GM12878 (cell line): ENCODE data around the gene FOXL1. TPM values are rescaled to one million over a fixed set of nuclear protein-coding genes. Genes with fewer than 3 reads are reported as not detected.

Source experiments
- ATAC-seq: fragments of 200-7000 bp; cut with Tn5 transposase; 3 replicates; pipeline ENCODE4 v1.9.1; 2020; ENCODE audit warnings: mild to moderate bottlenecking, moderate library complexity
- Bru-seq: library from RNA; stranded (reverse); fragments of 400-500 nt; gene quantifications from one replicate; lab custom pipeline; 2021; lab: Mats Ljungman, UMichigan
- BruChase-seq, 2 experiments: library from RNA; stranded (reverse); fragments of 400-500 nt; gene quantifications; one replicate each; lab custom pipeline; 2021; lab: Mats Ljungman, UMichigan
- BruUV-seq: library from RNA; stranded (reverse); fragments of 400-500 nt; replicated peaks from 2 replicates; lab custom pipeline; 2021; lab: Mats Ljungman, UMichigan
- CTCF ChIA-PET: fragments of 300-600 bp; sonication (Branson Sonifier 250); formaldehyde crosslinking; extraction: SDS; loops from one replicate; lab custom pipeline; 2021; ENCODE audit warnings: inconsistent platforms; lab: Yijun Ruan, JAX
- POLR2A ChIA-PET: fragments of 350-600 bp; formaldehyde crosslinking; extraction: SDS; loops from one replicate; lab custom pipeline; 2021; ENCODE audit warnings: inconsistent platforms; lab: Charles Lee
- RAD21 ChIA-PET: fragments of 300-600 bp; sonication (Branson Sonifier 250); formaldehyde crosslinking; loops from one replicate; lab custom pipeline; 2023; ENCODE audit warnings: antibody characterized with exemption; ENCODE audit not compliant: unreplicated experiment; lab: Charles Lee
- SMC1A ChIA-PET: fragments of 300-600 bp; sonication (Branson Sonifier 250); formaldehyde crosslinking; loops from one replicate; lab custom pipeline; 2023; ENCODE audit not compliant: unreplicated experiment, uncharacterized antibody; lab: Charles Lee
- DNase-seq: peaks from one replicate; pipeline ENCODE4 v3.0.0-alpha.2; 2011; ENCODE audit warnings: low read depth, low spot score
- FAIRE-seq: peaks from 3 replicates; lab custom pipeline; 2011; peaks lifted over from hg19 to GRCh38; lab: Jason Lieb, UNC
- H2AFZ ChIP-seq: 2 replicates; pipeline ENCODE4 v1.6.0; 2011; ENCODE audit warnings: low read depth, low read length, control low read depth; ENCODE audit not compliant: control insufficient read depth
- H3K27ac ChIP-seq: 2 replicates; pipeline ENCODE4 v1.5.1; 2011; ENCODE audit warnings: control low read depth; ENCODE audit not compliant: control insufficient read depth, insufficient read depth
- H3K27me3 ChIP-seq, 2 experiments: replicated peaks in 1 of 2; 2 replicates each; pipeline versions ENCODE4 v1.6.0 to v1.6.1; 2011; ENCODE audit warnings: low read length in 1 of 2; ENCODE audit not compliant: control insufficient read depth in 2 of 2, insufficient read depth in 2 of 2
- H3K36me3 ChIP-seq, 2 experiments: 2 replicates each; pipeline ENCODE4 v1.5.1; 2011; ENCODE audit warnings: low read length in 1 of 2; ENCODE audit not compliant: control insufficient read depth in 2 of 2, insufficient read depth in 2 of 2
- H3K4me1 ChIP-seq: 2 replicates; pipeline ENCODE4 v1.6.1; 2011; ENCODE audit warnings: mild to moderate bottlenecking, low read length, moderate library complexity, mixed read lengths; ENCODE audit not compliant: control insufficient read depth, insufficient read depth
- H3K4me2 ChIP-seq: 2 replicates; pipeline ENCODE4 v1.6.0; 2011; ENCODE audit warnings: control low read depth; ENCODE audit not compliant: control insufficient read depth, insufficient read depth
- H3K4me3 ChIP-seq: fragments of 200-600 bp; sonication (generic); 2 replicates; pipeline ENCODE4 v1.5.1; 2016
- H3K79me2 ChIP-seq: 2 replicates; pipeline ENCODE4 v1.6.0; 2011; ENCODE audit warnings: low read length; ENCODE audit not compliant: control insufficient read depth, insufficient read depth
- H3K9ac ChIP-seq: 2 replicates; pipeline ENCODE4 v1.8.0; 2011; ENCODE audit warnings: low read length, control low read depth, mixed read lengths; ENCODE audit not compliant: control insufficient read depth, insufficient read depth
- H3K9me3 ChIP-seq: replicated peaks from 3 replicates; pipeline ENCODE4 v1.5.1; 2011; ENCODE audit warnings: mild to moderate bottlenecking, low read length; ENCODE audit not compliant: control insufficient read depth, insufficient read depth
- H4K20me1 ChIP-seq: 2 replicates; pipeline ENCODE4 v1.6.0; 2011; ENCODE audit not compliant: control insufficient read depth, insufficient read depth
- CEBPB ChIP-seq, 2 experiments: fragments of 150-350 bp in 1 of 2; IDR thresholded peaks; 2 replicates each; pipeline ENCODE4 v1.6.1; 2012 to 2014; ENCODE audit warnings: low read depth in 2 of 2, low read length in 2 of 2, borderline replicate concordance in 1 of 2, inconsistent platforms in 1 of 2
- EP300 ChIP-seq, 2 experiments: fragments of 150-350 bp in 1 of 2; IDR thresholded peaks; 2 replicates each; pipeline ENCODE4 v1.6.1; 2011 to 2012; ENCODE audit warnings: low read depth in 2 of 2, low read length in 2 of 2, borderline replicate concordance in 1 of 2, improper control_type of control experiment in 1 of 2, inconsistent platforms in 1 of 2; ENCODE audit not compliant: control insufficient read depth in 1 of 2
- GATAD2B ChIP-seq: fragments of 450-650 bp; conservative IDR thresholded peaks from 2 replicates; pipeline ENCODE4 v1.6.1; 2017; ENCODE audit warnings: low read depth, mild to moderate bottlenecking, moderate library complexity
- MAX ChIP-seq: IDR thresholded peaks from 2 replicates; pipeline ENCODE4 v1.6.1; 2012; ENCODE audit warnings: low read depth, low read length, improper control_type of control experiment
- MTA2 ChIP-seq: fragments of 450-650 bp; IDR thresholded peaks from 2 replicates; pipeline ENCODE4 v1.6.1; 2016; ENCODE audit warnings: low read depth, mild to moderate bottlenecking, moderate library complexity
- MYB ChIP-seq: fragments of 150-350 bp; IDR thresholded peaks from 2 replicates; pipeline ENCODE4 v1.6.1; 2014; ENCODE audit warnings: mild to moderate bottlenecking, low read depth, low read length, borderline replicate concordance
- NR2C1 ChIP-seq: fragments of 450-650 bp; IDR thresholded peaks from 2 replicates; pipeline ENCODE4 v1.6.1; 2017; ENCODE audit warnings: antibody characterized with exemption, mild to moderate bottlenecking, moderate library complexity
- NRF1 ChIP-seq: conservative IDR thresholded peaks from 2 replicates; pipeline ENCODE4 v1.6.1; 2011; ENCODE audit warnings: mild to moderate bottlenecking, low read depth, low read length, improper control_type of control experiment
- POLR2AphosphoS5 ChIP-seq: IDR thresholded peaks from 2 replicates; pipeline ENCODE4 v1.6.1; 2011; ENCODE audit warnings: mild to moderate bottlenecking, low read length, inconsistent platforms
- SPI1 ChIP-seq: IDR thresholded peaks from 2 replicates; pipeline ENCODE4 v1.6.1; 2011; ENCODE audit warnings: low read depth, mild to moderate bottlenecking, low read length, moderate library complexity, borderline replicate concordance; ENCODE audit not compliant: insufficient read depth
- SREBF2 ChIP-seq: IDR thresholded peaks from 2 replicates; pipeline ENCODE4 v1.6.1; 2012; ENCODE audit warnings: mild to moderate bottlenecking, low read length
- TCF3 ChIP-seq: IDR thresholded peaks from 2 replicates; pipeline ENCODE4 v1.6.1; 2012; ENCODE audit warnings: low read depth, mild to moderate bottlenecking, low read length, borderline replicate concordance; ENCODE audit not compliant: insufficient read depth
- ZNF207 ChIP-seq: fragments of 450-650 bp; IDR thresholded peaks from 2 replicates; pipeline ENCODE4 v1.6.1; 2014; ENCODE audit warnings: antibody characterized with exemption, mild to moderate bottlenecking, borderline replicate concordance
- ZZZ3 ChIP-seq: IDR thresholded peaks from 2 replicates; pipeline ENCODE4 v1.6.1; 2011; ENCODE audit warnings: low read depth; ENCODE audit not compliant: control insufficient read depth, insufficient read length
- WGBS: methylation state at CpG from one replicate; pipeline ENCODE4 v1.1.6; 2016; ENCODE audit warnings: low lambda C conversion rate; ENCODE audit not compliant: insufficient replicate concordance, insufficient coverage; ENCODE audit errors: missing lambda C conversion rate; 5-methylcytosine and 5-hydroxymethylcytosine counted together
- in situ Hi-C: fragments of 300-500 bp; cut with MboI; formaldehyde crosslinking; loops from 9 replicates; pipeline ENCODE4 v1.14.3; 2018; ENCODE audit warnings: mixed read lengths
- intact Hi-C: fragments of 100-400 bp; cut with micrococcal nuclease; formaldehyde crosslinking; loops from one replicate; pipeline ENCODE4 v1.14.2; 2022; ENCODE audit not compliant: unreplicated experiment
- long read RNA-seq, 2 experiments: library from polyadenylated mRNA; unstranded; transcript quantifications; one replicate each; pipeline ENCODE4 v2.0.0, GENCODE V29; 2019 to 2020
- polyA minus RNA-seq, 3 experiments: library from RNA; depleted of rRNA, polyadenylated mRNA; stranded (reverse); fragments of >200 nt; gene quantifications; 2 replicates each; pipeline ENCODE4 v1.2.3, GENCODE V29; 2011
- polyA plus RNA-seq, 11 experiments: library from polyadenylated mRNA; depleted of rRNA in 4 of 11; unstranded in 6 of 11; stranded (reverse) in 5 of 11; fragments of >200 nt; fragmentation: Nextera tagmentation in 4 of 11; fragmentation: Illumina TruSeq in 1 of 11; extraction: Ambion mirVana in 4 of 11; extraction: Trizol in 1 of 11; gene quantifications; 1 replicate in 1 of 11; 2 replicates in 10 of 11; pipeline versions ENCODE4 v1.2.1 to v1.2.3, GENCODE V29; 2011 to 2016; ENCODE audit warnings: inconsistent platforms in 2 of 11, missing spikeins in 2 of 11, low read depth in 1 of 11
- total RNA-seq, 4 experiments: library from RNA; depleted of rRNA in 3 of 4; stranded (reverse); fragments of >200 nt in 3 of 4; fragmentation: Illumina TruSeq in 1 of 4; extraction: Trizol in 1 of 4; gene quantifications; 2 replicates each; pipeline versions ENCODE4 v1.2.1 to v1.2.3, GENCODE V29; 2013 to 2021
- TF ChIP-seq, protein P1 (sequence below): IDR thresholded peaks from 2 replicates; pipeline ENCODE4 v1.6.1; 2011; ENCODE audit warnings: mild to moderate bottlenecking, low read depth, low read length, moderate library complexity; ENCODE audit not compliant: insufficient replicate concordance

Gene FOXL1
- not detected in 2 replicates for total RNA-seq (2013; cell fraction: nucleolus; rRNA removed)
- total RNA-seq (2014; rRNA removed) (not detected in 2 replicates), total RNA-seq (2014; rRNA removed; fragmentation: Illumina TruSeq; extraction: Trizol) (not detected in 2 replicates), total RNA-seq (2021) (not detected in 2 replicates), polyA plus RNA-seq (2011; rRNA removed) (0.03 and 0.05 TPM in 2 replicates), polyA plus RNA-seq (2014; fragmentation: Illumina TruSeq; extraction: Trizol) (not detected in 2 replicates), polyA plus RNA-seq (2014; fragmentation: Nextera tagmentation; extraction: Ambion mirVana) (not detected), polyA plus RNA-seq (2014; rRNA removed) (not detected in 2 replicates), polyA plus RNA-seq (2016; fragmentation: Nextera tagmentation; extraction: Ambion mirVana) (not detected), polyA minus RNA-seq (2011; rRNA and poly(A)+ RNA removed) (0.07 TPM in 1 of 2 replicates, not detected in the other), Bru-seq, nascent RNA (percentile 19 among the genes with signal in this experiment), BruChase-seq, experiment 1, labeled RNA remaining after a 6-hour chase (percentile 23 among the genes with signal in this experiment), BruChase-seq, experiment 2, labeled RNA remaining after a 2-hour chase (percentile 24 among the genes with signal in this experiment)
- polyA plus RNA-seq (2011; ENCODE audit: low read depth) = not detected
- 0.01 and 0.03 TPM in 2 replicates for polyA plus RNA-seq (2011; cell fraction: cytosol; rRNA removed)
- polyA plus RNA-seq (2011; cell fraction: nucleus; rRNA removed) = 0.09 and 0.10 TPM in 2 replicates
- not detected in 2 replicates for polyA plus RNA-seq (2012)
- polyA minus RNA-seq (2011; cell fraction: cytosol; rRNA and poly(A)+ RNA removed) = 0.40 TPM in 1 of 2 replicates, not detected in the other
- not detected in 2 replicates for polyA minus RNA-seq (2011; cell fraction: nucleus; rRNA and poly(A)+ RNA removed)
- long read RNA-seq, experiment 1 = 0 reads
- long read RNA-seq, experiment 2 = 0 reads

DNA sequence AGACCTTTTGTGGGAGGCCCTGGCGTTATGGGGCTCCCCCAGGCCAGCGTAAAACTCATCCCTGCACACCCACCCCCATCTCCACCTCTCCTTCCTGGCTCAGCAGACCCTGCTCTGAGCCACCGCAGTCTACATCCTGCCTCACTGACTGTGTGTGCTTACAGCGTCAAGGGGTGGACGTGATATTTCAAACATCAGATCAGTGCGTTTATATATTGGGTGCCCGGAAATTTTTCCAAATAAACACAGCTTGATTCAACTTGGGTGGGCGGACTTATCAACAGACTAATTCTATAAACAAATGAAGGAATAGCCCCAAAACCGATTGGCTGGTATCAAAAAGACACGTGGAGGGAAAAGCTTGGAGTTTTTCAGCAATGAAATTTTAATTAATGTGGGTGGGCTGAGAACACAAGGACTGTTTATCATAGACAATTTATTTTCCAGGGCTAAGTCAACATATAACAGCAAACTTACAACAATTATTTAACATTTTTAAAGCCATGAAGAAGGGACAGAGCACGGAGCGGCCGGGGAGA is at the start of gene FOXL1:
Gene FOXL1 (plus strand): TSS at position 489 of the 539 bp plus-strand sequence. CDS start 175 bp downstream, outside the sequence.
- ChIA-PET POLR2A (no interaction called here), RAD21 (interaction anchor here (0.8 kb wide), 1 partner anchor 184 kb away, joined by 3 read pairs; no protein-coding TSS in a partner anchor), SMC1A (no interaction called here), CTCF (no interaction called here)
- Histone ChIP-seq H3K9me3 (no peaks in the 10 kb centered on the region), H3K9ac (no peak within 1 kb of the TSS), H3K27ac (no peak within 1 kb of the TSS), H3K36me3 (no peaks in the 10 kb centered on the region), H4K20me1 (no peaks in the 10 kb centered on the region), H2AFZ (no peak within 1 kb of the TSS), H3K79me2 (no peaks in the 10 kb centered on the region), H3K27me3 (peaks cover under 1 to 4% of the 10 kb centered on the region in 2 experiments; a peak in 3 of 4 replicates), H3K4me2 (no peak within 1 kb of the TSS), H3K4me3 (no peak within 1 kb of the TSS), H3K4me1 (no peaks in the 10 kb centered on the region)
- in situ Hi-C loops = no loop called here
- no peak for TF ChIP-seq SREBF2
- TF ChIP-seq TCF3 = no peak
- TF ChIP-seq POLR2AphosphoS5 = no peak
- no peak for TF ChIP-seq MAX
- TF ChIP-seq ZNF207 = no peak
- no peak for TF ChIP-seq EP300 (IDR thresholded peaks at IDR 0.05; ENCODE audit: borderline replicate concordance in 1 of 2, control insufficient read depth in 1 of 2, low read depth in 2 of 2, low read length in 2 of 2)
- TF ChIP-seq ZZZ3 = no peak
- no peak for TF ChIP-seq GATAD2B
- TF ChIP-seq CEBPB (IDR thresholded peaks at IDR 0.05; ENCODE audit: borderline replicate concordance in 1 of 2, low read depth in 2 of 2, low read length in 2 of 2) = no peak
- TF ChIP-seq MTA2 = no peak
- TF ChIP-seq SPI1 = no peak
- TF ChIP-seq, protein P1, sequence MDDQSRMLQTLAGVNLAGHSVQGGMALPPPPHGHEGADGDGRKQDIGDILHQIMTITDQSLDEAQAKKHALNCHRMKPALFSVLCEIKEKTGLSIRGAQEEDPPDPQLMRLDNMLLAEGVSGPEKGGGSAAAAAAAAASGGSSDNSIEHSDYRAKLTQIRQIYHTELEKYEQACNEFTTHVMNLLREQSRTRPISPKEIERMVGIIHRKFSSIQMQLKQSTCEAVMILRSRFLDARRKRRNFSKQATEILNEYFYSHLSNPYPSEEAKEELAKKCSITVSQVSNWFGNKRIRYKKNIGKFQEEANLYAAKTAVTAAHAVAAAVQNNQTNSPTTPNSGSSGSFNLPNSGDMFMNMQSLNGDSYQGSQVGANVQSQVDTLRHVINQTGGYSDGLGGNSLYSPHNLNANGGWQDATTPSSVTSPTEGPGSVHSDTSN = no peak
- no peak for TF ChIP-seq NR2C1
- TF ChIP-seq NRF1 = no peak
- no peak for TF ChIP-seq MYB
- DNase-seq (no peak), ATAC-seq (no peak), FAIRE-seq (no peak)
- BruUV-seq = no TSS peak
- intact Hi-C loops = no loop called here
- WGBS = 41% methylated on average over 13 of the region's 13 CpGs
